ENCODE measurements around the gene SDCBP2. TPM values are rescaled to one million over a fixed set of nuclear protein-coding genes. Genes with fewer than 3 reads are reported as not detected.

The SDCBP2 gene
- total RNA-seq, 1 experiment from 2014 or later = 1.5 TPM

DNA sequence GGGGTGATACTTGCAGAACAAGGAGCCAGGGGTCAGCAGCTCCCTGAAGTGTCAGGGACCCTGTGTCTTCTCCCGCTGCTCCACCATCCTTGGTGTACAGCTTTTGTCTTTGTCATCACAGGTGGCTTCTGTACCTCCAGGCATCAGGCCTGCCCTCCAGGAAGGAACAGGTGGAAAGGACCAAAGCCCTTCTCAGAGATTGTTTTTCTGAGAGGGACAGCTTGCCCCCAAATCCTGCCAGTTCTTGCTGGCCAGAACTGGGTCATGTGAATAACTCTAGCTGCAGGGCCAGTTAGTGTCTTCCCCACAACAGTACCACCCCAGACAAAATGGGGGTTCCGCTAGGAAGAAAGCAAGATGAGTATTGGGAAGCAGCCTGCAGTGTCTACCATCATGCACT, 31.5 kb downstream of the SDCBP2 start:
- DNase-seq (ENCODE audit: low read depth) = no peak

DNA sequence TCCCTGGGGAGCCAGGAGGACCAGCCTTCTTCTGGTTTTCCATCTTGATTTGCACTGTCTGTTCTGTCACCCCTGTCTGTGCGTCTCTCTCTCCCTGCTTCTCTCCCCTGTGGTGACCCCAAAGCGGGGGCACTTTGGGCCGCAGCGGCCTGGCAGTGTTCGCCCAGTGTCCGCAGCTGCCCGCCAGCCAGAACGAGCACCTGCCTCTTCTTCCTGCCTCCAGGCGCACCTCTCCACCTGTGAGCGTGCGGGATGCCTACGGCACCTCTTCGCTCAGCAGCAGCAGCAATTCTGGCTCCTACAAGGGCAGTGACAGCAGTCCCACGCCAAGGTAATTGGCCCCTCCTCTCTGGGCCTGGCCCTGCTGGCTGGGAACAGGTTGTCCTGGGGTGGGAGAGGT, 32.0 kb downstream of the SDCBP2 start:
- DNase-seq (ENCODE audit: low read depth) = no peak

DNA sequence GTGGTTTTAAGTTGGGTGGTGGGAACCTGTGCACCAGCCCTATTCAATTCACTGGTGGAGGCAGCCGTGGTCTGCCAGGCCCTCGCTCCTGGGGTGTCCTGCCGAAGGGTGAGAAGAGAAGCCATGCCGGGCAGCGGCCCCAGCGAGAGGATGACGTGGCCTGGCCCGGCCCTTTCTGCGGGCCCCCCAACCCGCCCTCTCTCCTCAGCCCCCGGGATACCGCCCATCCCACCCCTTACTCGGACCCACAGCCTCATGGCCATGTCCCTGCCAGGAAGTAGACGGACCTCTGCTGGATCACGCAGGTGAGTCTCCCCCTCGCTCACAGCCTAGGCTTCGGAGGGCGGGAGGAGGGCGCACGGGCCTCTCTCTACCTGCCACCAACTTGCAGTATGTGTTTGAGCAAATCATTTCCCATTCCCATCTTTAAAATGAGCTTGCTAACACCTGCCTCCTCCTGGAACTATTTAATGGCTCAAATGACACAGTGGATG, 32.8 kb downstream of the SDCBP2 start:
- no peak for DNase-seq (ENCODE audit: low read depth)

DNA sequence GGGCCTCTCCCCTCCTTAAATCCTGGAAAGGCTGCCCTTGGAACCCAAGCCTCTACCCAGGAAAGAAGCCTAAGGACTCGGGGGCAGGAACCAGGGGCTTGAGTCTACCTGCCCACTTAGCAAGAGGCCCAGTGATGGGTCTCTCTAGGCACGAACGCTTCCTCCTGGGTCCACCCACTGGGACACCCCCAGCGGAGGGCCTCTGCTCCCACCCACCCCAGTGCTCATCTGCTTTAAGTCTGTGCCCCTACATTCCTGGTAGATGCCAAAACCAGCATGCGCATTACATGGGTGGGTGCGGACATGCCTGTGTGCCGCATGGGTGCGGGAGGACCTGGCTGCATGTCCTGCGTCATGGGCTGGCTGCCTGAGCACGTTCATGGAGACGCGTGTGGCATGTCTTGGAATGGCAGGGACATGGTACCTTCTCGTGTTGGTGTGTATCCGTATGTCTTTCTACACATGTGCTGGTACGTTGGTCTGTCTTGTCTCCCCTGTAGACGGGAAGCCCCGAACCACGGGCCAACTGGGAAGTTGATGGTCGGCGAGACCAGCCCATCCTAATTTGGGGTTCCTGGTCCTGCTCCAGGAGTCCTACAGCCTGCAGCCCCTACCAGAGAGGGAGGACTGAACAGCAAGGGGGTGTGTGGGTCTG, 33.5 kb downstream of the SDCBP2 start:
- DNase-seq (ENCODE audit: low read depth) = no peak

DNA sequence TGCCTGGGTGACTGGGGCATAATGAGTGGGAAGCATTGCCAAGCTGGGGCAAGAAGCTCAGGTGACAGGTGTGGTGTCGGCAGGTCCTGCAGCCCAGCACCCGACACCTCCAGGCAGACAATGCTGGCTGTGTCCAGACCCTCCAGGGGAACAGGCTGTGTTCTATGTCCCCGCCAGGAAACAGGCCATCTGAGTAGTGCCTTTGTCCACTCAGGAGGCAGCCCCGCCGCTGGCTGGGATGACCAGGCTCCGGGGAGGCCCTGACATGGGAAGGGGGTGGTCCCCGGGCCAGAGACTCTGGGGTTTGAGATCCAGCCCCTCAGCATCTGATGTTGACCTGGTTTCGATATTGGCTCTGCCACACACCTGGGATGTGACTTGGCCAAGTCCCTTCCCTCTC, 34.4 kb downstream of the SDCBP2 start:
- no peak for DNase-seq (ENCODE audit: low read depth)

DNA sequence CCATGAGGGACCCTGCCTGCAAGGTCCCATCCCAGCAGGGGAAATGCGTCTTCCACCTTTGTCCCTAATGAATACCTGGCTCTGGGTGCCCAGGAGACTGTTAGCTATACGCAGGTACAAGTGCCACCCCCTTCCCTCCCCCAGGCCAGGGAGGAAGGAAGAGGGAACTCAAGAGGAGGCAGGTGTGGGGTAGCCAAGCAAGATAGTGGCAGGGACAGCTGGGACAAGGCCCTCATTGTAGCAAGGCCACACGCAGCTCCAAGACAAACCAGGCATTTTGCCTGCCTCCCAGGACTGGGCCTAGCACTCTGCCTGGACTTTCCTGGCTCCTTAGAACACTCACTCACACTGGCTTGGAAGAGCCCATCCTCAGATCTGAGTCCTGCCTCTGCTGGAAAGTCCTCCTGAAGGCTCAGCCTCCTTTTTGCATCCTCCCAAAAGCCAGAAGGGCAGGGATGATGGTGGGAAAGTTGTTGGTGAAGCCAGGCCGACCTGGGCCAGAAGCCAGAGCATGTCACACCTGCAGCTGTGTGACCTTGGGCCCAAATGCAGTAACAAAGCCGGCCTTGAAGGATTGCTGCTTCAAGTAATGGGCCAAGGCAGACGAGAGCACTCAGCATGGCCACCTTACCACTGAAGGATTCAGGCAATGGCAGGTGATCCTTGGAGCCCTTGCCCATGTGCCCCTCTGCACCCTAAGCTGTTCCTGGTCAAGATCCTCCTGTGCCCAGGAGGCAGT, 35.1 kb downstream of the SDCBP2 start:
- no peak for DNase-seq (ENCODE audit: low read depth)

DNA sequence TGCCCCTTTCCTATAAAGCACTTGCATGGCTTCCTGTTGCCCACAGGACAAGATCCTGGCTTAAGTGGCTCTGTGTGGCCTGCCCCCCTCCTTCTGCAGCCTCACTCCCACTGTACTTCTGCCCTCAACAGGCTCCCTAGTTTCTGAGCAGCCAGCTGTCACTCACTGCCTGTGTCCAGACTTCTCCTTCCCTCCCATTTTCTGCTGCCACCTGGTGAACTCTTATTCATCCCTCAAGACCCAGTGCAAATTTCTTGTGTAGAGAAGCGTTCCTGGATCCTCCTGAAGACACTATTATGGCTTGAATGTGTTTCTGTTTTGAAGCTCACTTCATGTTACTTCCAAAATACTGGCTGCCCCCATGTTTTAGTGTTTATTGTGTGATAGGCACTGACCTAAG, 36.3 kb downstream of the SDCBP2 start:
- peak; percentile 19 for DNase-seq (ENCODE audit: low read depth)

DNA sequence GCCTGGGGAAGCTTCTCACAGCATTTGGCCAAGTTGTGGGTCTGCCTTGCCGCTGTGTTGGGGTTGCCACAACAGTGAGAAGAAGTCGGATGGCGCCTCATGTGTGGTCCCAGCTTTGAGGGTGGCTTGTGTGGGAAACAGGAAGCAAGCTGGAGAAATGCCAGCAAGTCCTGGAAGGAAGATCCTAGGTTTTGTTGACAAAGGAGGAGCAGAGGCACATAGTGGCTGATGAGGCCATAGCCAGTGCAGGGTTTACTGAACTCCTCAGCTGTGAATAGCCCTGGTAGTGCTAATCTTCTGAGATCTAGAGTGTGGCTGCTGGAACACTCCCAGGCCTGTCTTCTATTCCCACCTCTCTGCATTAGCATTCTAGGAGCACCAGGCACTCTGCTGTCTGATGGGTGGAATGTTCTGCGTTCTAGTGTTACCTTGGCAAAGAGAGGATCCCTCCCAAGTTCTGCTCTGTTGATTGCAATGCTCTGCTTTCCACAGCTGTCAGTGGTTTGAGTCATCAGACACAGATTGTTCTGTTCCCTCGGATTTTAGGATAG, 37.7 kb downstream of the SDCBP2 start:
- DNase-seq (ENCODE audit: low read depth) = peak; percentile 88

DNA sequence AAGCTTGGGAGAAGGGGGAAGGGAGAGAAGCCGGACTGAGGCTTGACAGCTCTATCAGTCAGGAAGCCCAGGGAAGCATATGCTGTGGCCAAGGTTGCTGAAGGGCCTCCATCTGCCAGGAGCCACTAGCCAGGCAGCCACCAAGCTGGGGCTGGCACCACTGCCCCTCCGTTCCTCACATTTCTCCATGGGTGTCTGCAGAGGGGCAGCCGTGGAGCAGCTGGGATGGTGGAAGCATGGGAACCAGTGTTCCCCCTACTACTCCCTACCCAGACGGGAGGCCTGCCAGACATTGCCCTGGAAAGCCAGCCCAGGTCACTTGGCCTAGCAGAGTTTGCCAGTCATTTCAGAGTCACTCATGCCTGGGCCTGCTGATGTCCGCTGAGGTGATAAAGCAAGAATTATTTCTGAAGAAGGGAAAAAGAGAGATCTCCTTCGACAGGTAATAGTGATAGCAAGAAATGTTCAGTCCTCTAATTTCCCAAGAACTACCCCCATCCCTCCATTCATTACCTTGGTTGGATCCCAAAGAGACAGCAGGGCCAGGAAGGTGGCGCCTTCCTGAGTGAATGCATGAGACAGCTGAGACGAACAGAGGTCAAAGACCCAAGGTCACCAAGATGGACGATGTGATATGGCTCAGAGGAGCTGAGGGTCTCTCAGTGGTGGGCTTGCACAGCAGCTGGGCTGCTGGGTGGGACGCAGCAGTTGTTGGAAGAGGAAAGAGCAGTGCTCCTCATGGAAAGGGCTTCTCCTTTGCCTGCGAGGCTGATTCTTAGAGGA, 41.0 kb downstream of the SDCBP2 start:
- no peak for DNase-seq (ENCODE audit: low read depth)

DNA sequence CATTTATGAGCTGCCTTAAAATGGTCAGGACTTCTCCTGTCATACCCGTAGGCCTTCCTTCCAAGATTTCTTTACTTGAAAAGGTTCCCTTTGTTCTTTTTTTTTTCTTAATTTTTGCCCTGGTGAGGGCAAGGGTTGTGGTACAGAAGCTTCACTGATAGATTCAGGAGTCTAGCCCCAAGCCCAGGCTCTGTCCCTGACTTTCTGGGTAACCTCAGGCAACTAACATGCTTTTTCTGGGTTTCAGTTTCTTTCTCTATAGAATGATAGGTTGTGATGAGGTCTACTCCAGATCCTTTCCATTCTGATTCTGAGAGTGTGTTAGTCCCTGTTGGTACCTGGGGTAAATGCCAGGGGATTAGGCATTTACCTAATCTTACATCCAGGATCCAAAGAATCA, 41.6 kb downstream of the SDCBP2 start:
- DNase-seq (ENCODE audit: low read depth) = no peak

DNA sequence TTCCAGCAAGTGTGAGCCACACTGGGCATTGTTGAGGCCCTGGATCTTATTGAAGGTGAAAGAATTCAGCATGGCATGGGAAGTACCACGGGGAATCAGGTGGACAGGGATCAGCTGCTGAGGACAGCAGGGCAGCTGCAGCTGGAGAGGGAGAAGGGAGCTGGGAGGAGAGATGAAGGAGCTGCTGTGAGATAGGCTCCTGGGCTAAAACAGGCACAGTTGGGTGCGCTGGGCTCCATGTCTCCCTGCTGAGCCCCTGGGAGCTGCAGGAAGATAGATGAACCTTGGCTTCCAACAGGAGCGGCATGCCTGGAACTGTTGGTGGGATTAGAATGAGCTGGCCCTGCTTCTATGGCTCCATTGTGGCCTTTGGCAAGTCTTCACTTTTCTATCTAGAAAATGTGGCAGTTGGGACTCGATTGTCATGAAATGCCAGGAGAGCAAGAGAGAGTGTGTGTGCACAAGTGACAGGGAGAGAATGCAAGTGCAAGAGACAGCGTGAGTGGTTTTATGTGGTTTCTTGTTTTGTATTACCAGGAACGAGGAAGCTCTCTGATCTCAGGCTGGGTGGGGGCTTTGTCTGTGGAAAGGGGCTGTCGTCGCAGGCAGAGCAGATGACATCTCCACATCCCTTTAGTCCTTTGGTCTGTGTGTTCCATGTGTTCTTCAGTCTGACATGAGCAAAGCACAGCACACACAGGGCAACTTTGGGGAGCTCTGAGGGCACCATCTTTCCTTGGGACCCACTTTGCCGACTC, 42.5 kb downstream of the SDCBP2 start:
- DNase-seq (ENCODE audit: low read depth) = no peak

DNA sequence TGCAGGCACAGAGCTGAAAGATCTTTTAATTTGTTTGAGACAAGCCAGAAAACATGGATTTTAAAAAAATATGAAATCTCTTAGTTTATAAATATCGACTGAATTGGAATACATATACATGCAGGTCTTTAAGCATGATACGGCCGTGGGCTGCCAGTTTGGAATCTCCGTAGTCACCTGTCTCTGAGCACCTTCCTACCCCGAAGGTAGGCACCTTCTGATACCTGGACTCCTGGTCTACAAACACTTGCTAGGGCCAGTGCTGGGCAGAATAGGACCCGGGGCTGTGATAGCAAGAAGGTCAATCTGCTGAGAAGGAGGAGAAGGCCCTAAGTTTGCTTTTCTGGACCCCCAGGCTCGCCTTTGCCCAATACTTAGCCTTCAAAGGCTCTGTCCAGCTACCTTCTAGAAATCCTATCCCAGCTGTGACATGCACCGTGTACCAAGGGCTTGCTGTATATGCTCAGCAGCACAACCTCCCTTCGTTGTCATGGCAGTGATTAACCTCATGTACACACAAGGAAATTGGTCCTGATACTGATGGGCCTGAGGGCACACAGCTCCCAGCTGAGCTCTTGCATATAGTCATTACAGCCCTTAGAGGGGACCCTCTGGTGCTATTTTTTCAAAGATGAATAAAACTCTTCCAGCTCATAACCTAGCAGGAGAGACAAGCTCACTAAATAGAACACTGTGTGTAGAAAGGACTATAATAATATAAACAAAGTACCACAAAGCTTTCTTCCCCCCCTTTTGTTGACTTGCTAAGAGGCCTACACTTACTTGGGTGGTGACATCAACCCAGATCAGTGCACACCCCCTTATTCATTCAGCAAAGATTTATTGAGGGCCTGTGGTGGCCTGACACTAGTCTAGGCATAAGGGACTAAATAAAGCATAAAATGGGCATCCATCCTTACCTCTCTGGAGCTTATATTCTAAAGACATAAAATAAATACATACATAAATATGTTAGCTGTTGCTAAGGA, 45.1 kb downstream of the SDCBP2 start:
- no peak for DNase-seq (ENCODE audit: low read depth)

DNA sequence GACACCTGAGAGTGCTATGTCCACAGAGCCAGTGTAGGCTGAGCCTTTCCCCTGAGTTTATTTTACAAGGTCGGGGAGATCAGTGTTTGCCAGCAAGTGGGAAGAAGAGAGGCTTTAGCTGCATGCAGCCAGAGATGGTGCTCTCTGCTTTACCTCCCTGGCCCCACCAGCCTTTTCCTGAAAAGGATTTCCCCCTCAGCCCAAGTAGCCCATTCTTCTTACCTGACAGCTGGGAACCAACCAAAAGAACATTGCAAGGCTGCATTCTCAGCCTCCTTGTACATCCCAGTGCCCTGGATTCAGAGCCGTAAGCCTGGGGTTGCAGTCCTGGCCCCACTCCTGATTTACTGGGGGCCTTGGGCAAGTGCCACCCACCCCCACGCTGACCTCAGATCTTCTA, 46.0 kb downstream of the SDCBP2 start:
- no peak for DNase-seq (ENCODE audit: low read depth)

DNA sequence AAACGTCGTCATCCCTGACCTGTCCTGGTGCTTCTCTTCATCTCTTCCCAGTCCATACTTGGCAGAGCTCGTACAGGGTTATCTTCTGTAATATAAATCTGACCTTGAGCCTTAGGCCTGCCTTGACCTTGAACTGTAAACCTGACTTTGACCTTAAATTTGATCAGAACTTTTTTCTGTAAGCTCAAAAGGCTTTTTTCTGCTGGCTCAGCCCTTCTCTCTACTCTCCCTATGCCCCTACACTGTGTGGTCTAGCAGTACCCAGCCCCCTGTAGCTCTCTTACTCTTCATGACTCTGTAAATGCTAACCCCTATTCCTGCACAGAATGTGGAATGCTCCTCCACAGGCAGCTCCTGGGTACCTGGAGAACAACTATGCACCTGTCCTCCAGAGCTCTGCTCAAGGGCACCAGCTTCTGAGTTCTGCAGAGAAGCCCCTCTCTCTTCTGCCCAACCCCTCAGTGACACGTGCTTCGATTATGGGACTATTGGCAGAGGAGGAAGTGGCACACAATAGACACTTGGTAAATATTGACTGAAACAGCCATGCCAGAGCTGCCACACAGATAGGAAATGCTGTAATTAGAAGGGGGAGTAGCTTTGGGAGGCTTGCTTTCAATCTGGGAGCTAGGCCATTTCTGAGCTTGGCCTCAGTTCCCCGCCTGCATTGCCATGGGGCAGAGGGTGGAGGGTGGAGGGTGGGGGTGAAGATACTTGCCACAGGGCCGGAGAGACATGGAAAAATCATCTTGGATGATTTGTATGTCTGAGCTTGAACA, 47.5 kb downstream of the SDCBP2 start:
- DNase-seq (ENCODE audit: low read depth) = no peak

DNA sequence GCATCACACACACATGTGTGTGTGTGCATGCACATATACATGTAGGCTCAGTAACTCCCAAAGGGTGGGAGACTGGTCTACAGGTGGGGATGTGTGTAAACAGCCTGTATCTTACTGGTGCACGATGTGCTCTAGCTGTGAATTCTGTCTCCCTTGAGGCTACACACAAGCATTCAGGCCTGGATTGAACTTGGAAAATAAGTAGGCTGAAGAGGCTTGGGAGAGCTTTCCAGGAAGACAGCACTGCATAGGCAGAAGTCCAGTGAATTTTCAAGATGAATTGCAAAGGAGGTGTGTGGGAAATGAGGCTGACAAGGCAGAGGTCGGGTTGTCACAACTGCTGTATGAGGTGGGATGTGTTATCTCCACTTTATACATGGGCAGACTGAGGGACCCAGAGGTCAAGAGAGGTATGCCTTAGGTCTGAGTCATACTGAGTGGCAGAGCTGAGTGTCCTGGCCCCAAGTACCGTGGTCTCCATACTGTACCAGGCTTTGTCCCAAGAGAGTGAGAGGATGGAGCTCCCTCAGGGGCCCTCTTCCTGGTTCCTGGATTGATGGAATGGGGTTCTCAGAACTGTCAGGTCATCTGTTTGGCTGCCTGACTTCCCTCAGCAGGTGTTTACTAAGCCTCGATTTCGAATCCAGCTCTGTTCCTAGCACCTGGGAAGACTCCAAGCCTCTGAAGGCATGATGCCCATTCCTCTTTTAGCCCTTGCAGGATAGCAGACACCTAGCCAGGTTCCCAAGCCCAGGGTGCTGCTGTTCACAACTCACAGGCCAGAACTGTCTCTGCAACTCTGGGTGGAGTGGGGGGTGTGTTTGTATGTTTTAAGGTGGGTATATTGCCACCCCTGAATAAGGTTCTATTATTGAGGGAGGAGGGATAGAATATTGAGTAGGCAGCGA, 48.5 kb downstream of the SDCBP2 start:
- DNase-seq (ENCODE audit: low read depth) = peak; percentile 58

DNA sequence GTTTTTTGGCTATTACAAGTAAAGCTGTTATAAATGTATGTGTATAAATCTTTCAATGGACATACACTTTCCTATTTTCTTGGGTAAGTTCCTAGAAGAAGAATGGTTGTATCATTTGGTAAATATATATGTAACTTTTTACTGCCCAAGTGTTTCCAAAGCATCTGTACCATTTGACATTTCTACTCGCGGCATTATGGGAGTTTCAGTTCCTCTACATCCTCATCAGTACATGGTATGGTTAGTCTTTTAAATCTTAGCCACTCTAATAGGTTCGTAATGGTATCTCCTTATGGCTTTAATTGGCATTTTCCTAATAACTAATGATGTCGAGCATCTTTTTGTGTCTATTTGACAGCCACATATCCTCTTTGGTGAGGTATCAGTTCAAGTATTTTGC, 49.9 kb downstream of the SDCBP2 start:
- no peak for DNase-seq (ENCODE audit: low read depth)

DNA sequence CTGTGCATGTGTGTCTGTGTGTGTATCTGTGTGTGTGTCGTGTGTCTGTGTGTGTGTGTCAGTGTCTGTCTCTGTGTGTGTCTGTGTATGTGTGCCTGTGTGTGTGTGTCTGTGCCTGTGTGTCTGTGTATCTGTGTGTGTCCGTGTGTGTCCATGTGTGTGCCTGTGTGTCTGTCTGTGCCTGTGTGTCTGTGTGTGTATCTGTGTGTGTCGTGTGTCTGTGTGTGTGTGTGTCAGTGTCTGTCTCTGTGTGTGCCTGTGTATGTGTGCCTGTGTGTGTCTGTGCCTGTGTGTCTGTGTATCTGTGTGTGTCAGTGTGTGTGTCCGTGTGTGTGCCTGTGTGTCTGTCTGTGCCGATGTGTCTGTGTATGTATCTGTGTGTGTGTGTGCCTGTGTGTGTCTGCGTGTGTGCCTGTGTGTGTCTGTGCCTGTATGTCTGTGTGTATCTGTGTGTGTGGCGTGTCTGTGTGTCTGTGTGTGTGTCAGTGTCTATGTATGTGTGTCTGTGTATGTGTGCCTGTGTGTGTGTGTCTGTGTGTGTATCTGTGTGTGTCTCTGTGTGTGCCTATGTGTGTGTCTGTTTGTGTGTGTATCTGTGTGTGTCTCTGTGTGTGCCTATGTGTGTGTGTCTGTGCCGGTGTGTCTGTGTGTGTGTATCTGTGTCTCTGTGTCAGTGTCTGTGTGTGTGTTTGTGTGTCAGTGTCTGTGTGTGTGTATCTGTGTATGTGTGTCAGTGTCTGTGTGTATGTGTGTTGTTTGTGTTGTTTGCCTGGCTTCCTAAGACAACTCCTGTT, 51.2 kb downstream of the SDCBP2 start:
- no peak for DNase-seq (ENCODE audit: low read depth)

Measured in LHCN-M2 (cell line).